HG03103 (cell line): ENCODE measurements around the gene PER1.

Experiments
- ATAC-seq: cut with Tn5 transposase; IDR thresholded peaks from one replicate; pipeline ENCODE4 v1.9.1; 2021; ENCODE audit warnings: low read depth; ENCODE audit not compliant: unreplicated experiment

Gene PER1

DNA sequence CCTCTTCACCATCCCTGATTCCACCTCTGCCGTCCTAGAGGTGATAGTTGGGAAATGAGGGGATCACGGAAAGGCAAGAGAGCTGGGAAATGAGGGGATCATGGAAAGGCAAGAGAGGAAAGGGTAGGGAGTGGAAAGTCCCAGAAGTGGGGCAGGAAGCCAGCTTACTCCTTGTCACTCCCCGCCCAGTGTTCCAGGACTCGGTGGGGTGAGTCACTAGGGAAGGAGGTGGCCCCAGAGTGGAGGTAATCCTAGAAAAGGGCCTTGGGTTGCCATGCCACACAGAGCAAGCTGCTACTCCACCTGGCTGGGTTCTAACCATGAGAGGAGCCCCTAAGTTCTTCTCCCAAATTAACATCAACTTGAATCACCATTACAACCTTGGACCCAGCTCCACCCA is 48.7 kb downstream of the PER1 start:
- ATAC-seq, result no peak

DNA sequence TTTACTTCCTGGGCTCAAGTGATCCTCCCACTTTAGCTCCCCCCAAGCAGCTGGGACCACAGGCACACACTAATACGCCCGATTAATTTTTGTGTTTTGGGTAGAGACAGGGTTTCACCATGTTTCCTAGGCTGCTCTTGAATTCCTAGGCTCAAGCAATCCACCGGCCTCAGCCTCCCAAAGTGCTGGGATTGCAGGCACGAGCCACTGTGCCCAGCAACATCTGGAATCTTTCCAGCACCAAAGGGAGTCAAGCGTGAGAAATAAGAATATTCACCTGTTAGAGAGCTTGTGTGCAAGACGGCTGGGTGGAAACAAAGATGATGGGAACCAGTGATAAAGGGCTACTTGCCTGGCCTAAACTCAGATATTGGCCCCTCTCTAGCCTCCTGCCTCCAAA is 50.5 kb downstream of the PER1 start:
- ATAC-seq, result no peak

DNA sequence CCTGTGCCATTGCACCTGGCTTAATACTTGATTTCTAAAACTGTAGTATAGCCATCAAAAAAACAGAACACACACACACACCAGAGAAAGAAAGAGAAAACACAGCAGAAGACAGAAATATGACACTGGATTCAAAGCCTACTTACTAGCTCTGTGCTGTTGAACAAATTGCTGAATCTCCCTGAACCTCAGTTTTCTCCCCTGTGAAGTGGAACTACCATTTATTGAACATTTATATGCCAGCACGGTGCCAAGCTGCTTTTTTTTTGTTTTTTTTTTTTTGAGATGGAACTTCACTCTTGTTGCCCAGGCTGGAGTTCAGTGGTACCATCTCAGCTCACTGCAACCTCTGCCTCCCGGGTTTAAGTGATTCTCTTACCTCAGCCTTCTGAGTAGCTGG is 51.4 kb downstream of the PER1 start:
- ATAC-seq, result no peak

DNA sequence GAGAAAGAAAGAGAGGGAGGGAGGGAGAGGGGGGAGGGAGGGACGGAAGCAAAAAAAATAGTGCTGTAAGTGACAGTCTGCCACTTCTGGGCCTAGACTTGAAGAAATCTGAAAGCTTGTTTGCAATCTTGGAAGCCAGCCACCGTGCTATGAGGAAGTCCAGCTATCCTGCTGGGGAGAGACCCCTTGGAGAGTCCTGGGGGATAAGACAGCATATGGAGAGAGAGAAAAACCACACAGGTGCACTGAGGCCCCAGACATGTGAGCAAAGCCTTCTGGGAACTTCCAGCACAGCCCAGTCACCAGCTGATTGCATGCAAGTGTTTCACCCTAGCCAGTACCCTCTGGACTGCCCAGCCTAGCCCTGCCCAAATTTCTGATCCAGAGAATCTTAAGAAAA is 52.1 kb downstream of the PER1 start:
- no peak for ATAC-seq

DNA sequence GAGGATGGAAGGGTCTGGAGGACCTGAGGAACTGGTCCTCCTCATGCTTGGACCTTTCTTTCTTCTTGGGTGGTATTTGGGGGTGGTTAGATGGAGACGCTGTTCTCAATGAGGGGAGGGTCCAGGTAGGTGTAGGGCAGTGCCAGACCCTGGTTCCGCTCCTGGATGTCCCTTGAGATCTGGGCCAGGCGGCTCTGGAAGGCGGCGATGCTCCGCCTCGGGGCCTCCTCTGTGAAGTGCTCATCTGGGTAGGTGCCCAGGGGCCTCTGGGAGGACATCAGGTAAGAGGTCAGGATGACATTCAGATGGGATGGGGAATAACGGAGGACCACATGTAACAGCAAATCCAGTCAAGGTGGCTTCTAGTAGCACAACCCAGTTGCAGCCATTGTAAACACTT is 55.7 kb downstream of the PER1 start:
- ATAC-seq, result no peak

DNA sequence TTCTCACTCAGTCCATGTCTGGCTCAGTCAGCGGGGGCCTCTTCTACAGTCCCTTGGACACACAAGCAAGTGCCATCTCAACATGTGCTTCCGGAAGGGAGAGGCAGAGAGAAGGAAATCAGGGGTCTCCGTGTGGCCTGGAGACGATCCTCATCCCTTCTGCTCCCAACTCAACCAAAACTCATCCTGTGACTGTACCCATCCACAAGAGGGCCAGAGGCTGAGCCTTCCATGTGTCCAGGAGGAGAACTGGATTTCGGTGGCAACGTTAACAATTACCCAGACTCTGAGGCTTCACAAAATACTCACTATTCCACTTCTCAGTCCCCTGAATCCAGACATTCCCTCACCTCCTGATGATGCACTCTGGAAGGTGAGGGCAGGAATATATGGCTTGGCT is 56.8 kb downstream of the PER1 start:
- ATAC-seq, result no peak

DNA sequence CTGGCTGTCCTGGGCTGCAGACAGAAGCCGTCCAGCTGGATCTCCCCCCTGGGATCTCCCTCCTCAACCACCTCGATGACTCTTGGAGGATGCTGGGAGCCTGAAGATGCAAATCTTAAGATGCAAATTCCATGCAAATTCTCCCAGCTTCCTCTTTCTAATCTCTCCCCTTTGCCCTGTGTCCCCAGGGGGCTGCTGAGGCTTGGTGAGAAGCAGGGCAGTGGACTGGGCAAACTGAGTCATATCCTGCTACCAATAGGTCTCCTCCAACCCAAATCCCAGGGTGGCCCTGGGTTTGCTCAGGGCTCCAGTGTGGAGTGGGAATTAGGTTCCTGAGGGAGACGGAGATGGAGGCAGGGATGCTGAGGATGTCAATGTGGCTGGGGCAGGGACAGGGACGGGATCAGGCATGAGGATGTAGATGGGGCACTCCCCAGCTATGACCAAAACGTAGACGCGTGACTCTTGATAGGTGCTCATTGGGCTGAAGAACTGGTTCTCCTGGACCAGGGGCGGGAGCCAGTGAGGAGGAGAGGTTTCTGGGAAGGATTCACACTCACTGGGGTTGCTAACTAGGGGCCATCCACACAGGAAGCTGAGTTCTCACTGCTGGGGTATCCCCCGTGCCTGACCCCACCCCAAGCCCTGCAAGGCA is 61.0 kb downstream of the PER1 start:
- ATAC-seq, result no peak
